ENCODE results near the gene CBX7.

GRCh38 chr22:39152511-39153219, at the start of gene CBX7:
- TF ChIP-seq CTCF (IDR thresholded peaks at IDR 0.05) (no peak), ZFX (IDR thresholded peaks at IDR 0.05; ENCODE audit: borderline replicate concordance) (no peak)
